Mucosa of gallbladder (tissue), 1 donor: ENCODE data around the gene FAM149B1. TPM values are rescaled to one million over a fixed set of nuclear protein-coding genes. Genes with fewer than 3 reads are reported as not detected.

ENCODE experiments used
- DNase-seq: peaks from one replicate; pipeline ENCODE4 v3.0.0-alpha.2; 2020; ENCODE audit warnings: low spot score
- total RNA-seq: library from RNA; stranded (reverse); gene quantifications from one replicate; pipeline ENCODE4 v1.2.1, GENCODE V29; 2021
- donor health status: DM: no; HTN: no; CAD: no.

Gene FAM149B1
- total RNA-seq, 1 donor from 2014 or later, result 27.9 TPM

DNA sequence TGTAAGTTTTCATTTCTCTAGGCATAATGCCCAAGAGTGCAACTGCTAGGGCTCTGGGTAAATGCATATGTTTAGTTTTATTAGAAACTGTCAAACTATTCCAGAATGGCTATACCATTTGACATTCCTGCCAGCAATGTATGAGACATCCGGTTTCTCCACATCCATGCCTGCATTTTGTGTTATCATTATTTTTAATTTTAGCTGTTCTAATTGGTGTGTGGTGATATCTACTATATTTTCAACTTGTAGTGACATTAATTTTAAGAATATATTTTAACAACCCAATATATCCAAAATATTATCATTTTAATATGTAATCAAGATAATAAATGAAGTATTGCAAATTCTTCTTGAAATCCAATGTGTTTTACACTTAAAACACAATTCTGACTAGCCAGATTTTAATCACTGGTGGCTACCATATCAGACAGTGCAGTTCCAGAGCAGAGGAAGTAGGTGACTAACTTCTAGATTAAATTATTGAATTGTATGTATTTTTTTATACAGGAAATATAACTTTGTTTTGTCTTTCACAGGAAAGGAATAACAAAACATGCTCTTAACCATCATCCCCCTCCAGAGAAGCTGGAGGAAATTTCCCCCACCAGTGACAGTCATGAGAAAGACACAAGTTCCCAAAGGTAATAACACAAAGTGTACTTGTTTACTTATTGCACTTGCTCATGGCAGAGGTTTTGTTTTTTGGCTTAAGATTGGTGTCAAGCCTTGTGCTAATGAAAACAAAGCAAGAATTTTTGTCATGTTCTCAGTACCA, 6.4 kb downstream of the FAM149B1 start:
- no peak for DNase-seq

GRCh38 chr10:73182568-73182967, 14.6 kb downstream of the FAM149B1 start:
- no peak for DNase-seq

DNA sequence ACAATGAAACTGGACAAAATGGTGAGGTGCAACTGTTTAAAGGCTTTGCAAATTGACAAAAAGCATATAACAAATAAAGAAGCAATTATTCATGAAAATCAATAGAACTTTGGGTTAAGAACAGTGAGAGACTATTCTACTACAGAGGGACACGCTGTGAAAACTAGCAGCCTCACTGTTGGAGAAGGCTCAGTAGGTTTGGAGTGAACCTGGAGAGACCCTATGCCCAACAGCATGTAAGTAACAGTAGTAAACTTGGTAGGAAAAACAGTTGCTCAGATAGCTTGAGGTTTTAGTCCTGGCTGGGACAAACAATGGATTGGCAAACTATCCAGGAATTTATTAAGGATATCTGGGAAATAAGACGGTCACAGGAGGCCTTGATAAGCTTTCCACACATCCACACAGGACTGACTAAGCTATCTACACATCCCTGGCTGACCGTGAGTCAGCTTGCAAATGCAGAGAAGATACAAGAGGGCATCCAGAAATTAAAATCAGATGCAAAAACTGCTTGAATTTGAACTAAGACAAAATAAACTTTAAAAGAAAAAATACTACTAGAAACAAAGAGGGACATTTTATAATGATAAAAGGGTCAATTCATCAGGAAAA, 15.9 kb downstream of the FAM149B1 start:
- no peak for DNase-seq

- no peak for DNase-seq
Measured at GRCh38 chr10:73186266-73186665, 18.3 kb downstream of the FAM149B1 start.

DNA sequence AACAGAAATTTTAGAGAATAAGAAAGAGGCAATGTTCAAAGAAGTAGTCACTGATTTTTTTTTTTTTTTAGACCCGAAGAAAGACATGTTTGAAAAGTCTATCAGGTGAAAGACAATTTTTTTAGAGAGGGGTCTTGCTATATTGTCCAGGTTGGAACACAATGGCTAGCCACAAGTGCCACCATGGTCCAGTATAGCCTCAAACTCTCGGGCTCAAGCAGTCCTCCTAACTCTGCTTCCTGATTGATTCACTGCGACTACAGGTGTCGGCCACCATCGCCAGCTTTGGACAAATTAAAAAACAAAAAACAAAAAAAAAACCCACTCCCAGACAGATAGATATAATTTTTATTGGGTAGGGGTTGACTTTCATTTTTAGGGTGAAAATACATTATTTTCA, 22.3 kb downstream of the FAM149B1 start:
- DNase-seq, result no peak

DNA sequence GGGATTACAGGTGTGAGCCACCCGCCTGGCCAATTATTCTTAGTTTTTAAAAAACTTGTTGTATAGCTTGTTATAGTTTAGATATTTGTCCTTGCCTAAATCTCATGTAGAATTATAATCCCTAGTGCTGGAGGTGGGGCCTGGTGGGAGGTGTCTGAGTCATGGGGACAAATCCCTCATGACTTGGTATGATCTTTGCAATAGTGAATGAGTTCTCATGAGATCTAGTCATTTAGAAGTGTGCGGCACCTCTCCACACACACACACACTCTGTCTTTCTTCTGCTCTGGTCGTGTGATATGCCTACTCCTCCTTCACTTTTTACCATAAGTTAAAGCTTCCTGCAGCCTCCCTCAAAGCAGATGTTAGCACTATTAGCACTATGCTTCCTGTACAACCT, 37.2 kb downstream of the FAM149B1 start:
- no peak for DNase-seq

DNA sequence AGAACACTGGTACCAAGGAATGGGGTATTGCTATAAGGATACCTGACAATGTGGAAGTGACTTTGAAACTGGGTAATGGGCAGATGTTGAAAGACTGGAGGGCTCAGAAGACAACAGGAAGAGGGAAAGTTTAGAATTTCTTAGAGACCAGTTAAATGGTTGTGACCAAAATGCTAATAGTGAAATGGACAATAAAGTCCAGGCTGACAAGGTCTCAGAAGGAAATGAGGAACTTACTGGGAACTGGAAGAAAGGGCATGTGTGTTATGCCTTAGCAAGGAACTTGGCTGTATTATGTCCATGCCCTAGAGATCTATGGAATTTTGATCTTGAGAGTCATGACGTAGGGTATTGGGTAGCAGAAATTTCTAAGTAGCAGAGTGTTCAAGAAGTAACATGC, 38.0 kb downstream of the FAM149B1 start:
- no peak for DNase-seq

DNA sequence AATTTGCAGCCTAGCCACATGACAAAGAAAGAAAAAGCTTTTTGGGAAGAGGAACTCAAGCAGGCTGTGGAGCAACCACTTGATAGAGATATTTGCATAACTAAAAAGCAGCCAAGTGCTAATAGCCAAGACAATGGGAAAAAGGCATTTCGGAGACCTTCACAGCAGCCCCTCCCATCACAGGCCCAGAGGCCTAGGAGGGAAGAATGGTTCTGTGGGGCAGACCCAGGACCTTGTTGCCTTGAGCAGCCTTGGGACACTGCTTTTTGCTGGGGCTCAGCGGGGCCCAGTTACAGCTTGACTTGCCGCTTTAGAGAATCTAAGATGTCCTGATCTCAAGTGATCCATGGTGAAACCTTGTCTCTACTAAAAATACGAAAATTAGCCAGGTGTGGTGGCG, 38.5 kb downstream of the FAM149B1 start:
- DNase-seq, result no peak

DNA sequence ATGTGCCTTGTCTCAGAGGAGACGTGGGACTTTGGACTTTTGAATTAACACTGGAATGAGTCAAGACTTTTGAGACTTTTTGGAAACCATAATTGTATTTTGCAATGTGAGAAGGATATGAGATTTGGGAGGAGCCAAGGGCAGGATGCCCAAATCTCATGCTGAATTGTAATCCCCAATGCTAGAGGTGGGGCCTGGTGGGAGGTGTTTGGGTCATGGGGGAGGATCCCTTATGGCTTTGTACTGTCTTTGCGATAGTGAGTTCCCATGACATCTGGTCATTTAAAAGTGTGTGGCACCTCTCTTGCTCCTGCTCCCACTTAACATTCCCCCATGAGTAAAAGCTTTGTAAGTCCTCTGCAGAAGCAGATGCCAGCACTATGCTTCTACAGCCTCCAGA, 40.0 kb downstream of the FAM149B1 start:
- no peak for DNase-seq

GRCh38 chr10:73209705-73210104, 41.8 kb downstream of the FAM149B1 start:
- DNase-seq, result no peak

DNA sequence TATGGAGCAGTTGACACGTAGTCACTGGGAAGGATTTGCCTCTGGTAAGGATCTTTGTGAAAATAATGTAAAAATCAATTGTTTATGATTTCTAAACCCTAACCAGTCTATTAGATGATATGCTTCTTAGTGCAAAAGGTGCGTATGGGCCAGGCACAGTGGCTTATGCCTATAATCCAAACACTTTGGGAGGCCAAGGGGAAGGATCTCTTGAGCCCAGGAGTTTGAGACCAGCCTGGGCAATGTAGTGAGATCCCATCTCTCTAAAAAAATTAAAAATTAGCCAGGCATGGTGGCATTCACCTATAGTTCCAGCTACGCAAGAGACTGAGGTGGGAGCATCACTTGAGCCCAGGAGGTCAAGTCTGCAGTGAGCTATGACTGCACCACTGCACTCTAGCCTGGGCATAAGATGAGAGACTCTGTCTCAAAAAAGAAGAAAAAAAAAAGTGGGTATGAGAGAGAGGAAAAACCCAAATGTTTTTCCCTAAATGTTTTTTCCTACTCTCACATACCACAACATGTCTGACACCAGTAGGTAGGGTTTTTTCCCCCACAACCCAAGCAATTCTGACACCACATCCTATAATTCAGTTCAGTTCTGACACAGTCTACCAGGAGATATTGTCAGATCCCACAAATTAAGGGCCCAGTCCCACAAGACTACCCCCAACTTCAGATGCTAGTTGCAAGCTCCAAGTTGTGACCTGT, 42.6 kb downstream of the FAM149B1 start:
- DNase-seq, result no peak

- no peak for DNase-seq
Measured at GRCh38 chr10:73211106-73211811, 43.3 kb downstream of the FAM149B1 start.

DNA sequence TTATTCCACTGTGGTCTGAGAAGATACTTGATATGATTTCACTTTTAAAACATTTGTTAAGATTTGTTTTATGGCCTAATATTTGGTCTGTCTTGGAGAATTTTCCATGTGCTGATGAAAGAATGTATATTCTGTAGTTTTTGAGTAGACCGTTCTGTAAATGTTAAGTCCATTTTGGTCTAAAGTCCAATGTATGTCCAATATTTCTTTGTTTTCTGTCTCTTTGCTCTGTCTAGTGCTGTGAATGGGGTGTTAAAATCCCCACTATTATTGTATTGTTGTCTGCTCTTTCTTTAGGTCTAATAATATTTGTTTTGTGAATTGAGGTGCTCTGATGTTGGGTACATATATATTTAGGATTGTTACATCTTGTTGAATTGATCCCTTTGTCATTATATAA, 47.8 kb downstream of the FAM149B1 start:
- no peak for DNase-seq

GRCh38 chr10:73217628-73218027, 49.7 kb downstream of the FAM149B1 start:
- DNase-seq, result no peak

DNA sequence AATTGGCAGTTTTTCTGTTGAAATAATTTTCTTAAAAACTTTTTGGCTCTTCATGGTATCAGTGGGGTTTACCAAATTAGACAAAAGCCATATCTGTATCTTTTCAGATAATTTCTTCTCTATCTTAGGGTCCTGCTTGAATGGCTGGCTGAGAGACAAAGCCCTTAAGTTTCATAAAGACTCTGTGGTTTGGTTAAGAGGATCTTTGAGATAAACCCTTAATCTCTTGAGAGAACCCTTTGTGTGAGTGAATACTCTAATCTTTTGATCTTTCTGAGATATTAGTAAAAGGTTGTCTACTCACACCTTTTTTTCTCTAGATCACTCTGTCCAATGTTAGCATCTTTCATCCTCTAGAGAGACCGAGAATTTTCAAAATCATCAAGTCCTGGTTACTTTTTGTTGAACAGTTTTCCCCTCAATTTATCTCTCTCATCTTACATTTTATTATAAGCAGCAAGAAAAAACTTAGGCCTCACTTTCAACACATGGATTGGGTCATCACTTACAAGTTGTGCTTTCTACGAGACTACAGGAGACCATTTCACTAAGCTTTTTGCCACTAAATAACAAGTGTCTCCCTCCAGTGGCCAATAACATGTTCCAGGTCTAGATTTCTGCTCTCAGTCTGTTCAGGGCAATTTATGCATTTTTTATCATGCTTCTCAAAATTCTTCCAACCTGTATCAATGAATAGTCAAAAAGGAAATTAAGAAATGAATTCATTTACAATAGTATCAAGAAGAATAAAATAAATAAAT, 50.7 kb downstream of the FAM149B1 start:
- no peak for DNase-seq

DNA sequence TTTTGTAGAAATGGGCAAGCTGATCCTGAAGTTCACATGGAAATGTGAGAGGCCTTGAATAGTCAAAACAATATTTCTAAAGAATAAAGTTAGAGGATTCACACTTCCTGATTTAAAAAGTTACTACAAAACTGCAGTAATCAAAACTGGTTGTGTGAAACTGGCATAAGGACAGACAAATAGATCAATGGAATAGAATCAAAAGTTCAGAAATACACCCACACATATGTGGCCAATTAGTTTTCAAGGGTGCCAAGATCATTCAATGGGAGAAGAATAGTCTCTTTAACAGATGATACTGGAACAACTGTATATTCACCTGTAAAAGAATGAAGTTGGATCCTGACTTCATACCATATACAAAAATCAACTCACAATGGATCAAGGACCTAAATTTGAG, 51.5 kb downstream of the FAM149B1 start:
- no peak for DNase-seq

- DNase-seq, result no peak
Measured at GRCh38 chr10:73220989-73221388, 53.1 kb downstream of the FAM149B1 start.

- no peak for DNase-seq
Measured at GRCh38 chr10:73225518-73225917, 57.6 kb downstream of the FAM149B1 start.

DNA sequence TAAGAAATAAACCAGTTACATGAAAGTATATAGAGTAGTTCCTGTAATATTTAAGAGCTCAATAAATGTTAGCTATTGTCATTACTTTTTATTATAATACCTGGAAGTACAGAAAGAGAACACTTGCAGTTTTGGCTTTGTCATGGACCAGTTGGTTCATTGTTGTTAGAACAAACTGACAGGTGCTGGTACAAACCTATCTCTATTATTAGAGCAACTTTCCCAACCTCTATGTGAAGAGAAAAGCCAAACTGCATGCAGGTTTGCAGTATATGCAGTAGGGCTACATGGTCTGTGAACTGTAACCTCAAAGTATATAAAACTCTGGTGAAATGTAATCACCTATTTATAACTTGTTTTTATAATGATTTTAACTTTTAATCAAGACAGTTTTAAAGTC, 58.7 kb downstream of the FAM149B1 start:
- DNase-seq, result no peak

GRCh38 chr10:73228247-73228646, 60.3 kb downstream of the FAM149B1 start:
- no peak for DNase-seq

DNA sequence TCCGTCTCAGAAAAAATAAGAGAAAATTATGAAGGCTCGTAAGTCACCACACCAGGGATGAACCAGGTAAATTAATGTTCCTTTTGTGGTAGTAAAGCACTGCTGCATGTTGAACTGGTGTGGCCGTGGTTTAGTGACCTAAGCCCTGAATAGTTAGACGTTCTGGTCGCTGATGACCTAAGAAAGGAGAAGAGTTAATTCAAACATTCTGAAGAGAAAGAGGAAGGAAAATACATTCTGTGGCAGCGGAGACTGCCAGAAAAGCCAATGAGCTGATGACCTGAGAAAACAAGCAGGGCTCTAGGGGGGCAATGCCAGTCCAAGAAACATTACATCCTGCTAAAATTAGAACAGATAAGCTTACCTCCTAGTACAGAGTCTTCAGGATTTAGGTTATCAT, 61.6 kb downstream of the FAM149B1 start:
- DNase-seq, result no peak

DNA sequence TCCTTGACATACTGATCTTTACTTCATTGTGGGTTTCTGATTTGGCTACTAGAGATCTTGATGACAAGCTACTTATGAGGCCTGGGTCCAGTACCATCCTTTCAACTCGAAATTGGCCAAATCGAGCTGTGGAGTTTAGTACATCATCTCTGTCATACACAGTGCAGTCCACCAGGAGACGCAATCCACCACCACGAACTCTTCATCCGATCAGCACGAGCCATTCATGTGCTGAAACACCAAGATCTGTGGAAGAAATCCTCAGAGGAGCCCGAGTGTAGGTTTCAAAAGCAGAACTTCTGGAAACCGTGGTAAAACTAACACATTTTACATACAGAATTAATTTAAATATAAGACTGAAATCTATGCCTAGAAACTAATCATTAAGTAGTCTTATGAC, 65.0 kb downstream of the FAM149B1 start:
- no peak for DNase-seq
